ENCODE data around the gene S100A2. TPM values are rescaled to one million over a fixed set of nuclear protein-coding genes. Genes with fewer than 3 reads are reported as not detected.

S100A2 gene
- total and polyA plus RNA-seq, 2 of the 13 experiments (the other 11 are each of a cell fraction or from before 2014, with no cell fraction given): 1.2 TPM

DNA sequence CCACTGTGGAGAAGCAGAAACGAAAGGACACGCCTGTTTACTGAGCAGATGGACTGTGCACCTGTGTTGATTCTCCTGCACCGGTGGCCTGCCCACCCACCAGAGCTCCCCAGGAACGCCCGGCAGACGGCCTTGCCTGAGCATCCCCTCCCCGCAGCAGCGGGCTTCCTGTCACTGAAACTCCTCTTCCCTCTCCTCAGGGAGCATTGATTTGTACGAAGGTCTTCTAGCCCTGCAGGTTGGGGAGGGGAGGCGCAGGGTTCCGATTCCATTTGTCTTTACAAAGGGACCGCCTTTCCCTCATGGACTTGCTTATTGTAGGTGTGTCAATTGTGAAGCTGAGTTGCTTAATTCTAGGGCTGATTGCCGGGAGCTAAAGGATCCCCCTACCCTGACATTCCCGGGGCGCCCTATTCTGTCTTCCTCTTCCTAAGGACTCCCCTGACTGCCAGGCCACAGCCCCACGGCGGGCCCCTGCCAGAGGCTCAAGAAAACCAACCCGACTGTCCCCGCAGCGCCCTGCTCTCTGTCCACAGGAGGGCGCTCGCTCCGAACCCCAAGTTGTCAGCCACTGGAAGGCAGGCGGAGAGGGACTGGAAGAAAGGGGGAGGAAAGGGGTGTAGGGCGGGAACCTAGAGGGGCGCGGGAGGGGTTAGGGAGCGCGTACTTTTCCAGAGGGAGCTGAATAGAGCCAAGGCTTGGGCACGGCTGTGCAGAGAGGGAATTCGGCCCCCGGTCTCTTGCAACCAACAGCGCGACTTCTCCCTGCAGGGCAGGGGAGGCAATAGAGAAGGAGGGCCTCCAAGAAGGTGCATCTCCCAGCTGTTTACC is 32.7 kb downstream of the S100A2 start (continued):
- TF ChIP-seq ZNF280D (CRISPR knock-in tag; IDR thresholded peaks at IDR 0.05): peak; percentile 11; the same call in 1 of the 2 replicates
- no peak for TF ChIP-seq CENPT (CRISPR knock-in tag; IDR thresholded peaks at IDR 0.05; ENCODE audit: low read depth)
- no peak for TF ChIP-seq ZSCAN30 (CRISPR knock-in tag; IDR thresholded peaks at IDR 0.05)
- TF ChIP-seq ZNF576 (CRISPR knock-in tag; IDR thresholded peaks at IDR 0.05): no peak
- peak; percentile 42; the same call in 1 of the 2 replicates for TF ChIP-seq PHF8 (CRISPR knock-in tag; IDR thresholded peaks at IDR 0.05)
- TF ChIP-seq, protein P1, sequence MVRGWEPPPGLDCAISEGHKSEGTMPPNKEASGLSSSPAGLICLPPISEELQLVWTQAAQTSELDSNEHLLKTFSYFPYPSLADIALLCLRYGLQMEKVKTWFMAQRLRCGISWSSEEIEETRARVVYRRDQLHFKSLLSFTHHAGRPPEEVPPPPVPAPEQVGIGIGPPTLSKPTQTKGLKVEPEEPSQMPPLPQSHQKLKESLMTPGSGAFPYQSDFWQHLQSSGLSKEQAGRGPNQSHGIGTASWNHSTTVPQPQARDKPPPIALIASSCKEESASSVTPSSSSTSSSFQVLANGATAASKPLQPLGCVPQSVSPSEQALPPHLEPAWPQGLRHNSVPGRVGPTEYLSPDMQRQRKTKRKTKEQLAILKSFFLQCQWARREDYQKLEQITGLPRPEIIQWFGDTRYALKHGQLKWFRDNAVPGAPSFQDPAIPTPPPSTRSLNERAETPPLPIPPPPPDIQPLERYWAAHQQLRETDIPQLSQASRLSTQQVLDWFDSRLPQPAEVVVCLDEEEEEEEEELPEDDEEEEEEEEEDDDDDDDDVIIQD (CRISPR knock-in tag; IDR thresholded peaks at IDR 0.05; ENCODE audit: low read depth): no peak
- no peak for TF ChIP-seq MAF1 (CRISPR knock-in tag; IDR thresholded peaks at IDR 0.05; ENCODE audit: borderline replicate concordance)
- no peak for TF ChIP-seq IRF9 (CRISPR knock-in tag; IDR thresholded peaks at IDR 0.05; ENCODE audit: borderline replicate concordance)
- TF ChIP-seq MAFF (IDR thresholded peaks at IDR 0.05; ENCODE audit: low read depth, low read length): no peak
- TF ChIP-seq CTCF (CRISPR knock-in tag; IDR thresholded peaks at IDR 0.05): peak; percentile 90
- TF ChIP-seq ELF4 (CRISPR knock-in tag; IDR thresholded peaks at IDR 0.05; ENCODE audit: borderline replicate concordance): no peak
- TF ChIP-seq, protein P2, sequence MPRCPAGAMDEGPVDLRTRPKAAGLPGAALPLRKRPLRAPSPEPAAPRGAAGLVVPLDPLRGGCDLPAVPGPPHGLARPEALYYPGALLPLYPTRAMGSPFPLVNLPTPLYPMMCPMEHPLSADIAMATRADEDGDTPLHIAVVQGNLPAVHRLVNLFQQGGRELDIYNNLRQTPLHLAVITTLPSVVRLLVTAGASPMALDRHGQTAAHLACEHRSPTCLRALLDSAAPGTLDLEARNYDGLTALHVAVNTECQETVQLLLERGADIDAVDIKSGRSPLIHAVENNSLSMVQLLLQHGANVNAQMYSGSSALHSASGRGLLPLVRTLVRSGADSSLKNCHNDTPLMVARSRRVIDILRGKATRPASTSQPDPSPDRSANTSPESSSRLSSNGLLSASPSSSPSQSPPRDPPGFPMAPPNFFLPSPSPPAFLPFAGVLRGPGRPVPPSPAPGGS (CRISPR knock-in tag; IDR thresholded peaks at IDR 0.05): no peak
- TF ChIP-seq ZSCAN9 (CRISPR knock-in tag; IDR thresholded peaks at IDR 0.05; ENCODE audit: borderline replicate concordance): no peak
- no peak for TF ChIP-seq ZNF703 (CRISPR knock-in tag; IDR thresholded peaks at IDR 0.05; ENCODE audit: borderline replicate concordance)
- no peak for TF ChIP-seq STAT6 (CRISPR knock-in tag; IDR thresholded peaks at IDR 0.05; ENCODE audit: borderline replicate concordance)
- TF ChIP-seq PLRG1 (conservative IDR thresholded peaks at IDR 0.05): no peak

Data from HepG2 (cell line).